GM19455 (cell line): ENCODE results near the gene KLHDC1.
"Not testable (repeated sequence)": the region's sequence is repeated elsewhere in the genome, so short reads cannot be mapped to it uniquely, and the experiment has no call there.

Source experiments
- ATAC-seq: cut with Tn5 transposase; IDR thresholded peaks from one replicate; pipeline ENCODE4 v1.9.1; 2021; ENCODE audit not compliant: unreplicated experiment

The KLHDC1 gene

DNA sequence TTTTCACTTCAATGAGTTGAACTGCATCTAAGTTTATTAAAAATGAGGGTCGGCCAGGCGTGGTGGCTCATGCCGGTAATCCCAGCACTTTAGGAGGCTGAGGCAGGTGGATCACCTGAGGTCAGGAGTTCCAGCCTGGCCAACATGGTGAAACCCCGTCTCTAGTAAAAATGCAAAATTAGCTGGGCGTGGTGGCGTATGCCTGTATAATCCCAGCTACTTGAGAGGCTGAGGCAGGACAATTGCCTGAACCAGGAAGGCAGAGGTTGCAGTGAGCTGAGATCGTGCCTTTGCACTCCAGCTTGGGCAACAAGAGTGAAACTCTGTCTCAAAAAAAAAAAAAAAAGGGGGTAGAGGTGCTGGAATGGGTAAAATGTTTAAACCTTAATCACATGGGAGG, 88.1 kb downstream of the KLHDC1 start:
- ATAC-seq, result not testable (repeated sequence)

DNA sequence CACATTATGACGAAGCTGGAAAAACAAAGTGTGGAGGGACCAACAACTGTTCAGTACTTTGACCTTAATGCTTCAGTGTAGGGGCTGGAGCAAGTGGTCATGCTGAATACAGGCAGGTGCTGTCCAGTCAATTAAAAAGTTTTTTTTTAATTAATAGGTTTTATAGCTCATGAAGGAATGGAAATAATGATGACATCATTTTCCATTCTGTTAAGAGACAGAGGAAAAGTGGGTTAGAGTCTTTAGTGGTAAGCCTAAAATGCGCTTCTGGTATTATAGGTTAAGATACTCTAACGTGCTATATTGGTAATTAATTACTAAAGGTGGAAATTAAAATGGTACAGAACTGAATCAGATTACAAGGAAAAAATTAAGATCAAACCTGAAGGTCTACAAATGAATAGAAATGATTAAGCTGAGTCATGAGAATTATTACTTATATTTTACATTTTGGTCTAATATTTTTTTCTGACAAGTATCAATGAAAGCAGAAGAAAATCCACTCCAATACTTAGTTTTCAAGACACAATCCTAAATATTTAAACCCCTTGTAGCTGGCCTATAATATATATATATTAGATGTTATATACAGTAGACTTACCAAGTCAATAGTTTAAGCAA, 90.6 kb downstream of the KLHDC1 start:
- no peak for ATAC-seq

DNA sequence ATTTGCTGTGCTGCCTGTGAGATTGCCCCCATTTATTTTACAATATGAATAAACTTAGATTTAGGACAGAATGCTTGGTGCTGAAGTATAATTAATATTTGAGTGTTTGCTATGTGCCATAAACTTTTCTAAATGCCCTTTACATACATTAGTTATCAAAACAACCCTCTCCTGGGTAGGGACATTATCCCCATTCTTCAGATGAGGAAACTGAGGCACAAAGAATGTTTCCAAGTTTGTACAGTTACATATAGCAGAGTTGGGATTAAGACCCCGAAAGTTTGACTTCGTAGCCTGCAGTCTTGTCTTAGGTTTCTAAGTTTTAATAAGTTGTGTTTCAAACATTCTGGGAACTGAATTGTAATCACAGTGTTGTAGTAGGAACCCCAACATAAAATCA, 93.4 kb downstream of the KLHDC1 start:
- ATAC-seq, result no peak

DNA sequence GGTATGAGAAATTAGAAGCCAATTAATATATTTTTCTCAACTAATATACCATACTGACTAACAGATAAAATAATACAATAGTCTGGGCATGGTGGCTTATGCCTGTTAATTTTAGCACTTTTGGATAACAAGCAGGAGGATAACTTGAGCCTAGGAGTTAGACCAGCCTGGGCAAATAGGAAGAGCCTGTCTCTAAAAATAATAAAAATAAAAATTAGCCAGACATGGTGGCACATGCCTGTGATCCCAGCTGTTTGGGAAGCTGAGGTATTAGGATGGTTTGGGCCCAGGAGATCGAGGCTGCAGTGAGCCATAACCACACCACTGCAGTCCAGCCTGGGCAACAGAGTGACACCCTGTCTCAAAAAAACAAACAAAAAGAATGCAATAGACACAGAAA, 99.7 kb downstream of the KLHDC1 start:
- ATAC-seq, result no peak

DNA sequence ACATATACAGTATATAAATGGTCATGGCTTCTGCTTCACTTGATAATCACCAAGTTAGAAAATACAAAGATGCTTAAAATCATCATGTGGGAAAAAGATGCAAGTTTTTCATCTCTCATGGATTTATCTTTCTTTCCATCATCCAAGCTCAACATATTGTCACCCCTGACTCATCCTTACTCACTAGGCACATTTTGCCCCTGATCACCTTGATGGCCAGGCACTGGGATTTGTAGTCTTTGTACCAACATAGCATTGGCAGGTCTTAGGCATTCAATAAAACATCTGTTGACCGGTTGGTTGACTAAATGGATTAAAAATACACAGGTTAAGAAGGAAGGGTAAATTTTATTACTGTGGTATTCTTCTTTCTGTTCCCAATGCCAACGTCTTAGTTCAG, 103.1 kb downstream of the KLHDC1 start:
- no peak for ATAC-seq
